Activated naive CD4-positive, alpha-beta T cell treated with anti-CD3 and anti-CD28 coated beads, Interleukin-2, amount 10 ng/mL, durations not matched to agents 7 days and 5 days (primary cell): ENCODE results near the gene HPCAL1.

Source experiments
- CTCF ChIA-PET: fragments of 350-600 bp; sonication (Branson Sonifier 250); formaldehyde crosslinking; loops from one replicate; lab custom pipeline; 2021; ENCODE audit warnings: antibody characterized with exemption; lab: Charles Lee
- DNase-seq: peaks from one replicate; pipeline ENCODE4 v3.0.0-alpha.2; 2020
- H3K27ac Mint-ChIP-seq: one replicate; pipeline ENCODE4 v1.8.0; 2021; ENCODE audit warnings: mild to moderate bottlenecking, moderate library complexity, mixed read lengths
- H3K27me3 Mint-ChIP-seq: one replicate; pipeline ENCODE4 v1.8.0; 2021; ENCODE audit warnings: mild to moderate bottlenecking, mixed read lengths
- H3K36me3 Mint-ChIP-seq: one replicate; pipeline ENCODE4 v1.8.0; 2021; ENCODE audit warnings: mixed read lengths
- H3K4me1 Mint-ChIP-seq: one replicate; pipeline ENCODE4 v1.8.0; 2021; ENCODE audit warnings: mixed read lengths
- H3K4me3 Mint-ChIP-seq: one replicate; pipeline ENCODE4 v1.8.0; 2021; ENCODE audit warnings: mild to moderate bottlenecking, moderate library complexity, mixed read lengths
- H3K9me3 Mint-ChIP-seq: one replicate; pipeline ENCODE4 v1.8.0; 2021; ENCODE audit warnings: mixed read lengths

The HPCAL1 gene

DNA sequence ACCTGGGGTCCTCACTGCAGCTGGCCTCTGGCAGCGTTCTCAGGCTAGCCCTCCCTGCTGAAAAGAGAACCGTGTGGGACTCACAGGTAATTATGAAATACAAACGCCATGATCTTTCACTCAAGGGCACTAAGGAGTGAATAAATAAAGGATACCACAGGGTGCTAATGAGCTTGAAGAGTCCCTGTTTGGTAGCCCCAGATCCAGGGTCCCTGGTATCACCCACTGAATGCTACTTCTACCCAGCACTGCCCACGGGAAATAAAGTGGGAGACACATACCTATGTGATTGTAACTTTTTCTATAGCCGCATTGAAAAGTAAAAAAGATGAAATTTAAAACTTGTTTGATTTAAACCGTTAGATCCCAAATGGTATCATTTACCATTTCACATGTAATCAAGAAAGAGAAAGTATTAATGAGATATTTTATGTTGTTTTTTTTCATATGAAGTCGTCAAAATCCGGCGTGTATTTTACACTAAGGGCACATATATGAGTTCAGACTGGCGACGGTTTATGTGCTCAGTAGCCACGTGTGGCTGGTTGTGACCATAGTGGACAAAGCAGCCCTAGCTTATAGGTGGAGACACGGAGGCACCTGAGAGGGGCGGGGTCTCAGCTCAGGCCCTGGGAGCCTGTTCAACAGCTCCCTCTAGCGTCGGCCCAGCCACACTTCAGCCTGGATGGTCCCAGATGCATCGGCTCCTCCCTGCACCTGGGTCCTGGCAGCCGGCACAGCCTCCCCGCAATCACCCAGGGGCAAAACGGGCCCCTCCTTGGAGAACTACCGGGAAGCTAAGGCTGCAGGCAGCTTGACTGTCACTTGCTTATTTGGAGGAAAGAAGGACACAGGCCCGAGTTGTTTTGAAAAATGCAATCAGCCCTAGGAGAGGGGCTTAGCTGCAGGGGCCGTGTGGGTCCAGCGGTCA lies 106.2 kb downstream of the HPCAL1 start:
- H3K36me3 Mint-ChIP-seq = peaks cover 26% of the 10 kb centered on the region
- peak overlapping the region; percentile 92 for H3K27ac Mint-ChIP-seq
- peak; percentile 88 for DNase-seq
- H3K9me3 Mint-ChIP-seq = no peaks in the 10 kb centered on the region
- peaks cover 42% of the 10 kb centered on the region for H3K4me1 Mint-ChIP-seq
- H3K27me3 Mint-ChIP-seq = no peaks in the 10 kb centered on the region
- CTCF ChIA-PET = interaction anchor here (0.6 to 4.7 kb wide), 51 partner anchors 11 to 425 kb away, joined by 3 to 72 read pairs (median 4); partner anchors contain the start of genes HPCAL1 and ODC1
- peak overlapping the region; percentile 56 for H3K4me3 Mint-ChIP-seq

DNA sequence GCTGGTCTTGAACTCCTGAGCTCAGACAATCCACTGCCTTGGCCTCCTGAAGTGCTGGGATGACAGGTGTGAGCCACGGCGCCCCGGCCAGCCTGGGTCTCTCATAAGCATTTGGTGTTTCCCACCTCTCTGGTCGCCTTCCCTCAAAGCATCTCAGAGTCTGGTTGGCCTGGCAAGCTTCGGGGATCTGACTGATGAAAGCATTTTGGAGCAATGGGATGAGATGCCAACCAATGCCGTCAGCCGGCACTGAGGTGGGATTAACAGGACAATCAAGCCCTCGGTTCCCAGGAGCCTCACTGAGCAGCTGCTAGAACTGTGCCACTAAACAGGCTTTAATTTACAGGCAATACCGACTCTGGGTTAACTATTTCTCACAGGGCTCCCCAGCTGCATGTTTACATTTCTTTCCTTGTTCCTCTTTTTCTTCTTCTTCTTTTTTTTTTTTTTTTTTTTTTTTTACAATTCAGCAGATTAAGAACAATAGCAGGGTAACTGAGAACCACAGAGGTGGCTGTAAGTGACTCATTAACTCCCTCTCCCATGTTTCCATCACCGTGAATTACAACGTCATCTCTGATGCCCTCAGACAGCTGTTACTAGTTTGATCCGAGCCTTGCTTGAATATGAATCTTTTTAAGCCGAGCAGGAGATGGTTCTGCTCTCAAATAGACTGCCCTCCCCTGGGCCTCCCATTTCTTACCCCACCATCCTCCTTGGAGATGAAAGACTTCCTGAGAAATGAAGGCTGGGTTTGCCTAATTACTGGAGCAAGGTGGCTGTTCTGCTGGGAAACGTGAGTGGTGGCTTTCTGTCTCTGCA lies 107.5 kb downstream of the HPCAL1 start:
- DNase-seq = no peak
- no peak overlapping the region for H3K27ac Mint-ChIP-seq
- no peaks in the 10 kb centered on the region for H3K27me3 Mint-ChIP-seq
- CTCF ChIA-PET = interaction anchor here (0.8 to 4.7 kb wide), 26 partner anchors 9 to 341 kb away, joined by 3 to 72 read pairs (median 8); partner anchors contain the start of genes HPCAL1 and ODC1
- H3K36me3 Mint-ChIP-seq = peaks cover 22% of the 10 kb centered on the region
- no peak overlapping the region for H3K4me3 Mint-ChIP-seq
- H3K4me1 Mint-ChIP-seq = peaks cover 42% of the 10 kb centered on the region
- H3K9me3 Mint-ChIP-seq = no peaks in the 10 kb centered on the region

DNA sequence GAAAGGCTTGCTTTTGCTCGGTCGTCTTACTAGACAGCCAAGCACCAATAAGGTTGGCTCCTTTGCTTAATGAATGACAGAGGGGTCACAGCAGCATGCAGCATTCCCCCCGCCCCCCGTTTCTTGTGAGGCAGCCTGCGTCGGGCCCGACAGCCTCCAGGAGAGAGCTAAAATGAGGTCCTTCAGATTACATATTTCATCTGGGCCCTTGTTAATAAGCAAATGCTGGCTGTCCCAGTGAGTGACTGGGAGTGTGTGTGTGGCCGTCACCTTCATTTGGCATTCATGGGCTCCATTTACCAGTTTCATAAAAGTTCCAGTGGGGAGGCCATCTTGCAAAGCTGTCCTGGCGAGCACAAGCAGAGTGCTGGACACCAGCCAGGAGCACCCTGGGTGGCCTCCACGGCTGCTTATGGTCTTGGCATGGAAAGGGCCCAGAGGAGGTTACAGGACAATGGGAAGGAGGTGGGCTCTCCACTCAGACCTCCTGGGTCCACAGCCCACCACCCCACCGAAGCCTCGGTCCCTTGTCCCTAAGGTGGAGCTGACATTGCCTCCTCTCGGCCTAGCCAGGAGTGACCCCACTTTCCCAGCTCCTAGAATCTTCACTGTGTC lies 108.2 kb downstream of the HPCAL1 start:
- H3K27ac Mint-ChIP-seq = no peak overlapping the region
- H3K4me3 Mint-ChIP-seq = no peak overlapping the region
- no peaks in the 10 kb centered on the region for H3K27me3 Mint-ChIP-seq
- no peak for DNase-seq
- no peaks in the 10 kb centered on the region for H3K9me3 Mint-ChIP-seq
- CTCF ChIA-PET = interaction anchor here (0.6 to 4.7 kb wide), 8 partner anchors 80 to 339 kb away, joined by 3 to 63 read pairs (median 4); no protein-coding TSS in a partner anchor
- peaks cover 36% of the 10 kb centered on the region for H3K4me1 Mint-ChIP-seq
- peaks cover 22% of the 10 kb centered on the region for H3K36me3 Mint-ChIP-seq

DNA sequence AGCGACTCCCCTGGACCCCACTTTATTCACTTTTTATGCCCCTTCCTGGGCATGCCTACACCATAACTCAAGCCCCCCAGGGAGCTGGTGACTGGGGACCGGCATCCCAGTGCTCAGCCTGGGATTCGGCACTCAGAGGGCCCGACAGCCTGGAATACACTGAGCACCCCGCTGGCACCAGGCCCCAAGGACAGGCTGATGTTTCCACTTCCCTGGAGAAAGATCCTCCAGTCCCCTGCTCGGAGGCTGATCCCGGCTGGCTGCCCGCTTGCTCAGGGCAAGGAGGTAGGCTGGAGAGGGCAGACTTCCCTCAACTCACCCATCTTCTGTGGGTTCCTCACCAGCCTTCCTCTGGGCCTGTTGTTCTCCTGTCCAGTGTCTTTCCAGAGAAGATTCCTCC lies 108.9 kb downstream of the HPCAL1 start:
- Mint-ChIP-seq H3K36me3 (peaks cover 21% of the 10 kb centered on the region), H3K27ac (no peak overlapping the region), H3K4me1 (peaks cover 30% of the 10 kb centered on the region), H3K27me3 (no peaks in the 10 kb centered on the region), H3K9me3 (no peaks in the 10 kb centered on the region), H3K4me3 (no peak overlapping the region)
- no peak for DNase-seq
- CTCF ChIA-PET = interaction anchor here (0.8 to 4.7 kb wide), 5 partner anchors 106 to 339 kb away, joined by 3 to 63 read pairs (median 4); no protein-coding TSS in a partner anchor

DNA sequence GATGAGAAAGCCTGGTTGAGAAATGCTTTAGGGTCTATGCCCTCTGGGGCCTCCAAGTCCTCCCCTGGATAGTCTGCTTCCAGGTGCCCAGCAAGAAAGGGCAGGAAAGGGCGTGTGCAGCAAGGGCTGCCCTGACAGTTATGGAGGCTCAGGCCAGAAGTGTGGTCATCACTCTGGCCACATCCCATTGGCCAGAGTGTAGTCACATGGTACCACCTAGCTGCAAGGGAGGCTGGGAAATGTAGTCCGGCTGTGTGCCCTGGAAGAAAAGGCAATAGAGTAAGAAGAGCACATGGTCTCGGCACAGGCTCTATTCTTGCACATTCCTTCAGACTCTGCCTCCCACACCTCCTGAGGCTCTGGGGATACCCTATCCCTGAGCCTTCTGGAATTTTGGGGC lies 109.7 kb downstream of the HPCAL1 start:
- DNase-seq = peak; percentile 61
- Mint-ChIP-seq H3K36me3 (peaks cover 16% of the 10 kb centered on the region), H3K27me3 (no peaks in the 10 kb centered on the region), H3K4me3 (no peak overlapping the region), H3K27ac (no peak overlapping the region), H3K4me1 (peaks cover 22% of the 10 kb centered on the region), H3K9me3 (no peaks in the 10 kb centered on the region)
- CTCF ChIA-PET = interaction anchor here (1.5 kb wide), 1 partner anchor 23 kb away, joined by 5 read pairs; no protein-coding TSS in a partner anchor

DNA sequence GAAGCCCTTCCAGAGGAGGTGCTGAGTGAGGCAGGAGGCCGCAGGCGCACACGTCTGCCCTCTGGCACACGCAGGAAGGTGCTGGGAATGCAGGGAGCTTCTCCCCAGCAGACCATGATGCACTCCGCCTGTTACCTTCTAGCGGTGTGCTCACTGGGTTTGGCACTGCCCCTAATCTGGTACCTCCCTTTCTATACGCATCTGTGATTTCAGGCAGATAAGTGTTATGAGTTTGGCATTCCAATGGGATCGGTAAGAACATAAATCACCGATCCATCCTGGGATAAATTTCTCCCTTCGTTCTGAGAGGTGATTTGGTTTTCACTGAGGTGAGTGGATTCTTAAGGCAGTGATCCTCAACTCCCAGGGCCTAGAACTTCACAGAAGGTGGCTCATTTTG lies 110.8 kb downstream of the HPCAL1 start:
- Mint-ChIP-seq H3K27me3 (no peaks in the 10 kb centered on the region), H3K4me3 (no peak overlapping the region), H3K36me3 (peaks cover 16% of the 10 kb centered on the region), H3K4me1 (peaks cover 11% of the 10 kb centered on the region), H3K9me3 (no peaks in the 10 kb centered on the region), H3K27ac (no peak overlapping the region)
- CTCF ChIA-PET = interaction anchor here (1.5 kb wide), 1 partner anchor 22 kb away, joined by 5 read pairs; no protein-coding TSS in a partner anchor
- no peak for DNase-seq

DNA sequence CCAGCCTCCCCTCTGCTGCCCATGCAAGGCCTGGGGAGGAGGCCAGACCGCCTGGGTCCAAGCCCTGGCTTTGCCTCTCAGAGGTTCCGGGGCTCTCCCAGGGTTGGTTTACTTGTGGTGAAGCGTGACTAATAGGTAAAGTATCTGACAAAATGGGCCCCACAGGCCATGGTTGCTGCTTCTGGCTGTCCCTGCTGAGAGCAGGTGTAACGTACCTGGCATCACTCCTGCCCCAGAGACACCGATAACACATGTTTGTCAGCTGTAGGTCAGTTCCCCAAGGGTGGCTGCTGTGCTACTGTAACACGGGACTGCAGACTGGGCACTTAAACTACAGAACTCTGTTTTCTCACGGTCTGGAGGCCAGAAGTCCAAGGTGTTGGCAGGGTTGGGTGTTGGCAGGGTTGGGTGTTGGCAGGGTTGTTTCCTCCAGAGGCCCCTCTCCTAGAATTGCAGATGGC lies 111.3 kb downstream of the HPCAL1 start:
- DNase-seq = no peak
- Mint-ChIP-seq H3K9me3 (no peaks in the 10 kb centered on the region), H3K4me1 (peaks cover 5% of the 10 kb centered on the region), H3K4me3 (no peak overlapping the region), H3K27ac (no peak overlapping the region), H3K27me3 (no peaks in the 10 kb centered on the region), H3K36me3 (peaks cover 15% of the 10 kb centered on the region)
- CTCF ChIA-PET = interaction anchor here (0.9 kb wide), 1 partner anchor 21 kb away, joined by 3 read pairs; no protein-coding TSS in a partner anchor

DNA sequence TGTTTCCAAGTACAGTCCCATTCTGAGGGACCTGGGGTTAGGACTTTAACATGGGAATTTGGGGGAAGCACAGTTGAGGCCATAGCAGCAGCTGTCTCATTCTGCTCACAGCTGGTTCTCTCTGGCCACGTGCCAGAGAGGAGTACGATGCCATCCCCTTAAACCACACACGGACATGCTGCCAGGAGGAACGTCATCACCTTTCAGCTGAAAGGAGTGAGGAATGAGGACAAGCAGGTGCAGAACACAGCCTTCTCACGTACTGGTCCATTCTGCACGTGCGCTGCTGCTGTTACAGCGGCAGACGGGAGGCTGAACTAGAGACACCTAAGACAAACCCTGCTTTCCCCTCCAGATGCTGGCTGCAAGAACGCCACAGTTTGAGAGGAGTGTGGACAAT lies 111.9 kb downstream of the HPCAL1 start:
- H3K4me1 Mint-ChIP-seq = peaks cover 2% of the 10 kb centered on the region
- no peak overlapping the region for H3K4me3 Mint-ChIP-seq
- no peaks in the 10 kb centered on the region for H3K27me3 Mint-ChIP-seq
- no peak for DNase-seq
- CTCF ChIA-PET = interaction anchor here (0.9 kb wide), 1 partner anchor 21 kb away, joined by 3 read pairs; no protein-coding TSS in a partner anchor
- H3K9me3 Mint-ChIP-seq = no peaks in the 10 kb centered on the region
- peaks cover 13% of the 10 kb centered on the region for H3K36me3 Mint-ChIP-seq
- H3K27ac Mint-ChIP-seq = no peak overlapping the region

DNA sequence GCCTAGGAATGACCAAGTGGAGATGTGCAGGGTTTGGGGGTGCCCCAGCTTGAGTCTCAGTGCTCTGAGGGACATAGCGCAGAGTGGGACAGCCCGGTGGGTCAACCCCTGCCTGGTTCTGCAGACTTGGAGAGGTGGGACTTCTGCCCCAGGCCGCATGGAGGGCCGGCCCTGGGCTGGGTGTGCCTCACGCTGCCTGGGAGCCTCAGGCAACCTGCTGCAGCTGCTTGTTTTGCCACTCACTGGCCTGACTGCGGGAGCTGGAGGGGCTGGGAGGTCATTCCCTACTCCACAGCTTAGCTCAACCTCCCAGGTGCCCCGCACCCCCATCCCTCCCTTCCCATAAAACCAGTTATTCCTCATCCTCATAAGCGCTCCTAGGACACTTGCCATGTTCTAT lies 112.3 kb downstream of the HPCAL1 start:
- Mint-ChIP-seq H3K36me3 (peaks cover 15% of the 10 kb centered on the region), H3K27me3 (no peaks in the 10 kb centered on the region), H3K9me3 (no peaks in the 10 kb centered on the region), H3K4me1 (peaks cover 2% of the 10 kb centered on the region), H3K27ac (no peak overlapping the region), H3K4me3 (no peak overlapping the region)
- no peak for DNase-seq
- CTCF ChIA-PET = interaction anchor here (0.9 kb wide), 1 partner anchor 20 kb away, joined by 3 read pairs; no protein-coding TSS in a partner anchor

DNA sequence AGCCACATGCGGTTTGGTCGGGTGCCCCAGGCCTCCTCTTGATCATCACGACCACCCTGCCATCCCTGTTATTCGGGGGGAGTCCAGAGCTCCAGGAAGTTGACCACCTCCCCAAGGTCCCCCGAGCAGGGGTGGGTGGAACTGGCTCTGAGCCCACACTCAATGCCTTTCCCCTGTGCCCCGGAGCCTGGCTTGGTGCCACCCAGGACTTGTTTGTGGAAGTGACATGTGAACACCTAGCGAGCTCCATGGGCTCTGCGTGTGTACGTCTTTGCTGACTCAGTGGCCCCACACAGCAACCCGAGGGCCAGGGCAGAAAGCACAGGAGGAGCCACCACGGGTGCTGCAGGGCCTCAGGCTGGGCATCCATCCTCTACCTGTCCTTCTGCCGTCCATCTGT lies 112.9 kb downstream of the HPCAL1 start:
- H3K27ac Mint-ChIP-seq = no peak overlapping the region
- peaks cover 15% of the 10 kb centered on the region for H3K36me3 Mint-ChIP-seq
- CTCF ChIA-PET = no interaction called here
- H3K27me3 Mint-ChIP-seq = no peaks in the 10 kb centered on the region
- no peak for DNase-seq
- no peak overlapping the region for H3K4me3 Mint-ChIP-seq
- H3K9me3 Mint-ChIP-seq = no peaks in the 10 kb centered on the region
- no peaks in the 10 kb centered on the region for H3K4me1 Mint-ChIP-seq

DNA sequence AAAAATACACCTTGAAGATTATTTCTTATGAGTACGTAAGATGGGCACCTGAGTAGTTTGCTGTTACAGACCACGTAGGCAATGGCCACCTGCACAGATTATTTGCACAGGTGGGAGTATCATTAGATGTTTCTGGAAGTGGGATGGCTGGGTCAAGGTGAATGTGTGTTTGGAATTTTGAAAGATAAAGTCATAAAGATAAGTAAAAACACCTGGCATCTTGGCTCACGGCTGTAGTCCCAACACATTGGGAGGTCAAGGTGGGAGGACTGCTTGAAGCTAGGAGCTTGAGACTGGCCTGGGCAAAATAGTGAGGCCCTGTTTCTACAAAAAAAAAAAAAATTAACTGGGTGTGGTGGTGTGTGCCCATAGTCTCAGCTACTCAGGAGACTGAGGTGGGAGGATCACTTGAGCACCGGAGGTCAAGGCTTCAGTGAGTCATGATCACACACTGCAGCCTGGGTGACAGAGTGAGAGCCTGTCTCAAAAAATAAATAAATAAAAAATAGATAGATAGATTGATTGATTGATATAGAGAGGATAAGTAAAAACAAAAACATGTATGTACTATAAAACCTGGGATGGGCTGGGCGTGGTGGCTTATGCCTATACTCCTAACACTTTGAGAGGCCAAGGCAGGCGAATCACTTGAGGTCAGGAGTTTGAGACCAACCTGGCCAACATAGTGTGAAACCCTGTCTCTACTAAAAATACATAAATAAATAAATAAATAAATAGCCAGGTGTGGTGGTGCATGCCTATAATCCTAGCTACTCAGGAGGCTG lies 115.0 kb downstream of the HPCAL1 start:
- no peak for DNase-seq
- Mint-ChIP-seq H3K9me3 (no peaks in the 10 kb centered on the region), H3K4me1 (no peaks in the 10 kb centered on the region), H3K27ac (no peak overlapping the region), H3K4me3 (no peak overlapping the region), H3K27me3 (no peaks in the 10 kb centered on the region), H3K36me3 (peaks cover 15% of the 10 kb centered on the region)
- CTCF ChIA-PET = interaction anchor here (0.9 to 1.0 kb wide), 3 partner anchors 17 to 344 kb away, joined by 3 to 4 read pairs (median 3); no protein-coding TSS in a partner anchor

DNA sequence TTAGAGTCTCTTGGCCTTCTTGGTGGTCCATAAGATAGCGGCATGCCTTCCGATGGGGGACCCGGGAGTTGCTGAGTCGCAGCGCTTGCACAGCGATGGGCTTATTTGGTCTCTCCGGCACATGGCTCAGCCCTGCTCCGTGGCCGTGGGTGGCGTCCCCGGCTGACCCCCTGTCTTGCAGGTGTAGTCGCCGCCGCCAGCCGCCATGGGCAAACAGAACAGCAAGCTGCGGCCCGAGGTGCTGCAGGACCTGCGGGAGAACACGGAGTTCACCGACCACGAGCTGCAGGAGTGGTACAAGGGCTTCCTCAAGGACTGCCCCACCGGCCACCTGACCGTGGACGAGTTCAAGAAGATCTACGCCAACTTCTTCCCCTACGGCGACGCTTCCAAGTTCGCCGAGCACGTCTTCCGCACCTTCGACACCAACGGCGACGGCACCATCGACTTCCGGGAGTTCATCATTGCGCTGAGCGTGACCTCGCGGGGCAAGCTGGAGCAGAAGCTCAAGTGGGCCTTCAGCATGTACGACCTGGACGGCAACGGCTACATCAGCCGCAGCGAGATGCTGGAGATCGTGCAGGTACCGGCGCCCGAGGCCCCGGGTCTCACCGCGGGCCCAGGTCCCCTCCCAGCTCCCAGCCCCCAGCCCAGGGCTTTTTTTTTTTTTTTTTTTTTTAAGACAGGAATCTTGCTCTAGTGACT lies 117.0 kb downstream of the HPCAL1 start:
- peaks cover 18% of the 10 kb centered on the region for H3K36me3 Mint-ChIP-seq
- CTCF ChIA-PET = interaction anchor here (0.7 to 1.7 kb wide), 3 partner anchors 12 to 347 kb away, joined by 3 to 5 read pairs (median 5); no protein-coding TSS in a partner anchor
- no peaks in the 10 kb centered on the region for H3K27me3 Mint-ChIP-seq
- H3K9me3 Mint-ChIP-seq = no peaks in the 10 kb centered on the region
- H3K27ac Mint-ChIP-seq = no peak overlapping the region
- no peaks in the 10 kb centered on the region for H3K4me1 Mint-ChIP-seq
- no peak for DNase-seq
- H3K4me3 Mint-ChIP-seq = no peak overlapping the region
